Raji (cell line): ENCODE data around the gene DIPK1B.

ENCODE experiments used
- POLR2A ChIP-seq: IDR thresholded peaks from 2 replicates; pipeline ENCODE4 v1.6.1; 2011; ENCODE audit warnings: low read depth, low read length, control low read depth; ENCODE audit not compliant: insufficient read depth

Gene DIPK1B

DNA sequence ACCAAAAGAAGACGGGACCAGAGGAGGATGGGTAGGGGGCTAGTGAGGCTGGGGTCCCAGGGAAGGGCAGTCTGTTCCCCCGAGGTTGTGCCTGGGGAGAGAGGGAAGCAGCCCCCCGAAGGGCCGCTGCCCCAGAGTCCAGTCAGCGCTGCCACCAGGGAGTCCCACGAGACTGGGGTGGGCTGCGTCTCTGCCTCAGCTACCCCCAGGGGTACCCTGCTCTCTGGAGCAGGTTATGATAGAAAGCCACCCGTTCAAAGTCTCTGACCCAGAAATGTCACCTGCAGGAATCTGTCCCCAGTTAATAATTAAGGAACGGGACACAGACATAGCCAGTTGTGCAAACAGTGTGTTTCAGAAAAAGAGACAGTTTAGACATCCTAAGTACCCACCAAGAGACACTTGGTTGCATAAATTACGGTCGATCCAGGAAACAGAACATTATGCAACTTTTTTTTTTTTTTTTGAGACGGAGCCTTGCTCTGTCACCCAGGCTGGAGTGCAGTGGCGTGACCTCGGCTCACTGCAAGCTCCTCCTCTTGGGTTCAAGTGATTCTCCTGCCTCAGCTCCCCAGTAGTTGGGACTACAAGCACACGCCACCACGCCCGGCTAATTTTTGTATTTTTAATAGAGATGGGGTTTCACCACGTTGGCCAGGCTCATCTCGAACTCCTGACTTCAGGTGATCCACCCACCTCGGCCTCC lies 14.4 kb upstream of the DIPK1B start:
- TF ChIP-seq POLR2A: no peak

DNA sequence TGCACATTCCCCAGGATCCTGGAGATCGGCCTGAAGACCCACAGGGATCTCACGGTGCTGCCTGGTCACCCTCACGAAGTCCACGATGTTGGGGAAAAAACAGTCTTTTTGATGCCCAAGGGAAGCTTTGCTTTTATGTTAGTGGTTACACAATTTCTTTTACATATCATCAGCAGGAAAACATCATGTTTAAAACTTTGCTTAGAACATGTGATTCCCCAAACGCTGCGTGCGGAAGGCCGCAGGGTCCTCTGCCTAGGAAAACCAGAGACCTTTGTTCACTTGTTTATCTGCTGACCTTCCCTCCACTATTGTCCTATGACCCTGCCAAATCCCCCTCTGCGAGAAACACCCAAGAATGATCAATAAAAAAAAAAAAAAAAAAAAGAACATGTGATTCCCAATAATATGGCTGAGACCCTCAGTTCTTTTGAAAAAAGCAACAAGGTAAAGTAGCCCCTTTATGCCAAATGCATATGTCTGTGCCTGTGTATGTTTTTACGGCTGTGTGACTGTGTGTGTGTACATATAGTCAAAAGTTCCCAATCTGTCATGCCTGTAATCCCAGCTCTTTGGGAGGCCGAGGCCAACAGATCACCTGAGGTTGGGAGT lies 13.6 kb upstream of the DIPK1B start:
- TF ChIP-seq POLR2A: no peak

DNA sequence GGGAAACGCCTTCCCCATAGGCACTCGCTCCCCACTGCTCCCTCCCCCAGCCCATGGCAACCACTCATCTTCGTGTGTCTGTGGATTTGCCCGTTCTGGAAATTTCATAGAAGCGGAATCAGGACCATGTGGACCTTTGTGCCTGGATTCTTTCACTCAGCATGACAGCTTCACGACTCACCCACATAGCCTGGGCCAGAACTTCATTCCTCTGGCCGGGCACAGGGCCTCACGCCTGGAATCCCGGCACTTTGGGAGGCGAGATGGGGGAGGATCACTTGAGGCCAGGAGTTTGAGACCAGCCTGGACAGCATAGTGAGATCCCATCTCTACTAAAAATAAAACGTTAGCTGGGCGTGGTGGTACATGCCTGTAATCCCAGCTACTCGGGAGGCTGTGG lies 12.1 kb upstream of the DIPK1B start:
- TF ChIP-seq POLR2A: no peak

DNA sequence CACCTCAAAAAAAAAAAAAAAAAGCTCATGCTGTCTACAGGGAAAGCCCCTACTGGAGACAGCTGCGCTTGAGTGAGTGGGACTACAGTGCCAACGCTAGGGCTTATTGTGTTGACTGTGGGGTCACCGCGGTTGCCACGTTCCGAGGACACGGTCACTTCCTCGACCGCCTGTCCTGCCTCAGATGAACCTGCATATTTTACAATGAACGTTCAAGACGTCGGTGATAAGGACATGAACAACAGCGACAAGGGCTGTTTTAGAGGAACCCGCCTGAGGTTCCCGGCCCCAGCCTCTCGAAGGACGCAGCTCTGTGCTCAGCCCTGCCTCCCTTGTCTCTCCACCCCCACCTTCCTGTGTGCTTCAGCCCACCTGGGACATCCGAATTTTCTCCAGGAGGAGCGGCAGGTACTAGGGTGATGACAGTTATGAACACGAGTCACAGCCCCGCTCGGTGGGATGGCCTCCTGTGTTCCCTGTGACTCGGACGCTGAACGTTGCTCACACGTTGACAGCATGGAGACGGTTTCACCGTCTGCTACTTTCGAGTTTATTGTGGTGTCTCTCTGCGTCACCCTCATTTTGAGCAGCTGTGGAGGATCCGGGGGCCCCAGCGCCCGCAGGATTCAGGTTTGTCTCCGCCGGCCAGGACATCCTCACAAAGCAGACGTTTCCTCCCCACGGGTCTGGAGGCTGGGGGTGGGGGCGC lies 11.3 kb upstream of the DIPK1B start:
- no peak for TF ChIP-seq POLR2A

DNA sequence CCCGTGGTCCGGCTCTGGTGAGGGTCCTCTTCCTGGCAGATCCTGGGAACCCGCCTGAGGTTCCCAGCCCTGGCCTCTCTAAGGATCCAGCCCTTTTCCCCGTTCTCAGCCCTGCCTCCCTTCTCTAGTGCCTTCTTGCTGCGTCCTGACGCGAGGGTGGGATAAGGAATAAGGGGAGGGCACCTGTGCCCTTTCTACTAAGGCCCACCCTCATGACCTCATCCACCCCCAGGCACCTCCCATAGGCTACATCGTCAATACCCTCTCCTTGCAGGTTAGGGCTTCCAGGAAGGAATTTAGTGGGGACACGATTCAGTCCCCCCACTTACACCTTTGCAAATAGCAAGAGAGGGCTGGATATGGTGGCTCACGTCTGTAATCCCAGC lies 10.7 kb upstream of the DIPK1B start:
- no peak for TF ChIP-seq POLR2A

DNA sequence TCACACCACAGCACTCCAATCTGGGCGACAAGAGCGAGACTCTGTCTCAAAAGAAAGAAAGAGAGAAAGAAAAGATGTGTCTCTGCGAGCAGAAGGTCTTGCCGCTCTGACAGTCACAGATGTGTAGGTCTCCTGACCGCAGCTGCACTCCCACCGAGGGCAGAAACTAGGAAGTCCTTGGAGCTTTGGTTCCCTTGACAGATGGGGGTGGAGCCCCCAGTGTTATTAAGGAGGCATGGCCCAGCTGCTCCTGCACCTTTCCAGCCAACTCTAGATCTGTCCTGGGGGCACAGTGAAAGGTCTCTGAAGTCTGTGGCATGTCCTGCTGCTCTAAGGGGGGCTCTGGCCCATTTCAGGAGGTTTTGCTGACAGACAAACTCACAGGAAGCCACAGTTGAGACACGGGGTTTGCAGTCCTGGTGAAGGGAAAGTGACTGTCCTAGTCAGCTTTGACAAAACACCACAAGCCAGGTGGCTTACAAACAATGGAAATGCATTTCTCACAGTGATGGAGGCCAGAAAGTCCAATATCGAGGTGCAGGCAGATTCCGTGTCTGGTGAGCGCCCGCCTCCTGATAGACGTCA lies 9.0 kb upstream of the DIPK1B start:
- no peak for TF ChIP-seq POLR2A

DNA sequence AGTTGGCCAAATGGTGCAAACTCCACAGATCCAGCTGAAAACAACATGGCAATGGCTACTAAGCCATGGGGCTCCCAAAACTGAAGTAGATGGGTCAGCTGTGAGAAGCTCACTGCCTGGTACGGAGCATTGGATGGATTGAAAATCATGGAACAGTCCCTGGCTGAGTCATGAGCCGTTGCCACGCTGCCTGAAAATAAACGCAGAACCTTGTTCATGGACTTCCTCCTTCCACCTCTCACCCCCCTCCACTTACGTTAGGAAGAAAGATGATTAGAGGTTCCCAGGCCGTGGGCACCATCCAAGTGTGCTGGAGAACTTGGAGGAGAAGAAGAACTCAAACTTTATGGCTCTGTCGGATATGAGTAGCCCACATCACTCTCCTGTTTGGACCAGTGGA lies 6.8 kb upstream of the DIPK1B start:
- no peak for TF ChIP-seq POLR2A

DNA sequence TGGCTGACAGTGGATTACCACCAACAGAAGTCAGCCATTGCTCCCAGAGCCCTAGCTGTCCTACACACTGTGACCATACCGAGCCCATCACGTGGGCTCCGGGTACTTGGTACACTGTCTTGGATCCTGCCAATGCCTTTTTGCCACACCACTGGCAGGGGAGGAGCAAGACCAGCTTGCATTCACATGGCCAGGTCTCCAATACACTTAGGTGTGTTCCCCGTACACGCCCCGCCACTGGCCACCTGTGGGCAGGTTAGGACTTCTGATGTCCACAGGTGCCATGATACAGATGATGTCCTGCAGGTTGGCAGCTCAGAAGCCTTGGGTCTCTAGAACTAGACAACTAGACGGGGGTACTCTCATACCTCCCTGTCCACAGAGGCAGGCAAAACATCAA lies 5.4 kb upstream of the DIPK1B start:
- TF ChIP-seq POLR2A: no peak

DNA sequence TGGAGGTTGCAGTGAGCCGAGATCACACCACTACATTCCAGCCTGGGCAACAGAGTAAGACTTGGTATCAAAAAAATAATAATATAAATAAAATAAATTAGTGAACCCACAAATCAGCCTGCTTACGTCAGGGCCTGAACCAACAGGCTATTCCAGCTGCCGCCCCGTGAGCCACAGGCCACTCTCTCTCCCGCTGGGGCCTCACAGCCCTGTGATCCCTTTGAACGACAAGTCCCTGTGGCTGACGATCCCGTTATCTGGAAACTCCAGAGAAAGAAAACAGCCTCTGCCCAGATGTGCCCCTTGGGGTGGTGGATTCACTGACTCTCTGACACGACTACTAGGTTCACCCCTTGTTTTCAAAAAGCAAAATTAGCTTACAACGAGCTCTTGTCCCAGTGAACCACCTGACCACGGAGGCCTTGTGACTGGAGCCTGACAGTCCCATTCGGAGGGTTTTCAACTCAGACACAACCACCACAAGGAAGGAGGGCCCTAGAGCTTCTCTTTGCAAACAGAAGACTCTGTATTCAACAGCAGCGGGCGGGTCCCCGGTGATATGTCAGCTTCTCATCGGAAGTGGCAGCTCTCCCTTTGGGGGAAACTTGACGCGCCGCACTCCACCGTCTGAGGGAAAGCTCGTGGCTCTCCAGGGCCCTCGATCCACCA lies 4.4 kb upstream of the DIPK1B start:
- TF ChIP-seq POLR2A: no peak

DNA sequence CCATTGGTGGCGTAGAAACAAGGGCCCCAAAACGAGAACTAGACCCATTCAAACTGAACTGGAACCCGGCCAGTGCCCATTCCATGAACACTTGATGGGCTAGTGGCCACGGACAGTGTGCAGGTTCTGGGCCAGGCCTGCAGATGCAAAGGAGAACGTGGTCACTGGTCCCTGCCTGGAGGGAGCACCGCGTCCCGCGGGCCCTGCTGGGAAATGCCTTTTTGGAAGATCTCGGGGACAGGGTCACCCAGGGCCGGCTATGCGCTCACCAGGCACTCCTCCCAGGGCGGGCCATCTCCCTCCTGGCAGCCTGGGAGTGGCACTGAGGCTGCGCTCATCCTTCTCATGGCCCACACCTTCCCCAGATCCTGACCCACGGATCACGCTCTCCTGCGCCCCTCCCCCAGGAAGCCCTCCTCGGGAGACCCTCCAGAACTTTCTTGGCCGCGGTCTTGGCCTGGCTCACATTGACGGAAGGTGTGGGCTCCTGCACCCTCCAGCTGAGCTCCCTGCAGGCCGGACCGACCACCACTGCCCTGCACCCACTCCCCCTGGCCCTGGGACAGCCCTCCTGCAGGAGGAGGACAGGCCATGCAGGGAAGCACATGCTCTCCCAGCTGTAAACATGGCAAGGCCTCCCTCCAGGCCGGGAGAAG lies 2.8 kb upstream of the DIPK1B start:
- no peak for TF ChIP-seq POLR2A

DNA sequence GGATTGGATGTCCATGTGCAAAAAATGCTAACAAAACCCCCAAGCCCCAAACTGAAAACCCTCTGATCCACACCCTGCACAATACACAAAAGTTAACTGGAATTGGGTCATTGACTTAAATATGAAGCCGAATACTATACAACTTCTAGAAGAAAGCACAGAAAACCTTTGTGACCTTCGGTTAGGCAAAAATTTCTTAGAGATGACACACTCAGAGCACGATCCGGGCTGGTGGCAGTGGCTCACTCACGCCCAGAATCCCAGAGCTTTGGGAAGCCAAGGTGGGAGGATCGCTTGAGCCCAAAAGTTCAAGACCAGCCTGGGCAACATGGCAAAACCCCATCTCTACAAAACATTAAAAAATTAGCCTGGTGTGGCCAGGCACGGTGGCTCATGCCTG lies 1.8 kb upstream of the DIPK1B start:
- no peak for TF ChIP-seq POLR2A

DNA sequence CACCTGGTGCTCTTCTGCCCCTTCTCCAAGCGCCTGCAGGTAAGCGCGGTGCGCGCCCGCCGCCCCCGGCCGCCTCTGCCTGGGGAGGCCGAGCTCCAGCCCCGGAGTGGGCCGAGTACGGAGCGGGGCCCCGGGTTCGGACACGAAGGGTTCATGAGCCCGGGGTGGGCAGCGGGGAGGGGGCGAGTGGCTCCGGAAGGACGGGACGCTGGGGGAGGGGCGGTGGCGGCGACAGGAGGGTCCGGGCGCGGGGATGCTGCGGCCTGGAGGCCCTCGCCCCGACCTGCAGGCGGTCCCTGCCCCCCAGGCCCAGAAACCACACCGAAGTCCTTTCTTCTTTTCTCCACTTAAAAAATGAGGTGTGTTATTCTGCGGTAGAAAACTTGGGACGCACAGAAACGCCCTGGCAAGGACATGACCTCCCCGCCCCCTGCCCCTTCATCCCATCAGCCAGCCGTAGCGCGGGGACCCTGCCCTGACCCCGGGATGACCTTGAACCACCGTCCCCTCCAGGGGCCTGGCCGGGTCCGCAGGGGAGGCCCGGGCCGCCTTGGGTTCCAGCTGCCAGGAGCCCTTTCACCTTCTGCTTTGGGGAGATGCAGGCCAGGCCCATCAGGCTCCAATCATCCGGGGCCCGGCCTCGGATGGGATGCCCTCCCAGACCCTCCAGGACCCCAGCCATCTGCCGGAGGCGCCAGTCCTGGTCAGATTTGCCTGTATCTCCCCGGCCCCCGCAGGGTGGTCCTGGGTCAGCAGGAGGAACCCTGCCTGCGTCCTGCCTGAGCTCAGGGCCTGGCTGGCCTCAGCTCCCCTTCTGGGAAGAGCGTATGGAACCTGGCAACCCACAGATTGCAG lies 545 bp downstream of the DIPK1B start:
- no peak for TF ChIP-seq POLR2A

DNA sequence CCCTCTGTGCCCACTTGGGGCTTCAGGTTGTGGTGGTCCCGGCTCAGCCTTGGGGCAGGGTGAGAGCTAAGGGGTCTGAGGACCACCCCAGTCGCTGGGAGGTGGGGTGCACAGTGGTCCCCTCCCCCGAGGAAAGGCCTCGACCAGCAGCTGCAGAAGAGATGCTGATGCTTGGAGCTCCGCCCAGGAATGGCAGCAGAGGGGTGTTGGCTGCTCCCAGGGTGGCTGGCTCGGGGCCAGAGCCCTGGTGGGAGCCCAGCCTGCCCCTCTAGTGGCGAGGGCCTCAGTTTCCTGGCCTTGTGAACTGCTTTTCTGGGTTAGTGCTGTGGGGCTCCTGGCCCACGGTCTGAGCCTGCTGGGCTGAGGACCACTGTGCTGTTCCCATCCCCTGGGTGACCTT lies 1.2 kb downstream of the DIPK1B start:
- no peak for TF ChIP-seq POLR2A
